ENCODE measurements around the gene PKP1. TPM values are rescaled to one million over a fixed set of nuclear protein-coding genes. Genes with fewer than 3 reads are reported as not detected.

PKP1 gene
- total RNA-seq, 1 donor from 2014 or later = not detected

DNA sequence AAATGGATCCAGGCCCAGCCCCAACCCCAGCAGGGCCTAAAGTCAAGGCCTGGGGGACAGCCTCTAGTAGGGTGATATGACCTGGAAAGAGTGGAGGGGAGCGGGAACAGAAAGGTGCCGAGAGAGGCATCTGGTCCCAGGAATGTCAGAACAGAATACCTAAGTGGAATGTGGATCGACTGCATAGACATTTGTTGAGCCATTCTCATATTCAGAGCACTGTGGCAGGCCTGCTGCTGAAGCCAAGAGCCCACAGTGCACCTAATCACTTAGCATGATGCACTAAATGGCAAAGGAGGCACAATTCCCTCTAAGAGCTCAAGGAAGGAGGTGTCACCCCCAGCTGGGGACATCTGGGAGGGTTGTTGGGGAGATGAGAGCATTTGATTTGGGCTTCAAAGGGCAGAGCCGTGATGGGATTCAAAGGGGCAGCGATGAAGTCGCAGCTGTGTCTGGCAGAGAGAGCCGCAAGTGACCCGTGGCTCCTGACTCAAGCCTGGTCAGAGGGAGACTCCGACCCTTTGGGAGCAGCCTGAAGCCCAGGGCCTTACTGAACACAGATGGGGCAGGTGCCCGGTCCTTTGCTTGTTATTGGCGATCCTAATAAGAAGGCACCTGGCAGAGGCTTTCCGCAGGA, 8.6 kb upstream of the PKP1 start:
- Mint-ChIP-seq H3K27me3 (ENCODE audit: unreplicated experiment) (peaks cover 10% of the 10 kb centered on the region), H3K36me3 (ENCODE audit: unreplicated experiment) (peaks cover 4% of the 10 kb centered on the region), H3K4me1 (ENCODE audit: low read depth, unreplicated experiment) (peaks cover 4% of the 10 kb centered on the region), H3K9me3 (ENCODE audit: unreplicated experiment) (peaks cover 8% of the 10 kb centered on the region), H3K27ac (ENCODE audit: unreplicated experiment) (no peak overlapping the region), H3K4me3 (ENCODE audit: unreplicated experiment) (no peak overlapping the region)
- TF ChIP-seq CTCF (IDR thresholded peaks at IDR 0.05; ENCODE audit: partially characterized antibody, unreplicated experiment) = no peak
- DNase-seq = no peak

GRCh38 chr1:201275253-201275666, 8.0 kb upstream of the PKP1 start:
- Mint-ChIP-seq H3K4me1 (ENCODE audit: low read depth, unreplicated experiment) (peaks cover 4% of the 10 kb centered on the region), H3K4me3 (ENCODE audit: unreplicated experiment) (no peak overlapping the region), H3K27me3 (ENCODE audit: unreplicated experiment) (peaks cover 10% of the 10 kb centered on the region), H3K36me3 (ENCODE audit: unreplicated experiment) (peaks cover 4% of the 10 kb centered on the region), H3K27ac (ENCODE audit: unreplicated experiment) (no peak overlapping the region), H3K9me3 (ENCODE audit: unreplicated experiment) (peaks cover 8% of the 10 kb centered on the region)
- TF ChIP-seq CTCF (IDR thresholded peaks at IDR 0.05; ENCODE audit: partially characterized antibody, unreplicated experiment) = no peak
- no peak for DNase-seq

- Mint-ChIP-seq H3K4me1 (ENCODE audit: low read depth, unreplicated experiment) (peaks cover 4% of the 10 kb centered on the region), H3K4me3 (ENCODE audit: unreplicated experiment) (no peak overlapping the region), H3K9me3 (ENCODE audit: unreplicated experiment) (peaks cover 8% of the 10 kb centered on the region), H3K27me3 (ENCODE audit: unreplicated experiment) (peaks cover 9% of the 10 kb centered on the region), H3K27ac (ENCODE audit: unreplicated experiment) (no peak overlapping the region), H3K36me3 (ENCODE audit: unreplicated experiment) (peaks cover 4% of the 10 kb centered on the region)
- no peak for DNase-seq
- TF ChIP-seq CTCF (IDR thresholded peaks at IDR 0.05; ENCODE audit: partially characterized antibody, unreplicated experiment) = no peak
Measured at GRCh38 chr1:201276891-201277290, 6.4 kb upstream of the PKP1 start.

DNA sequence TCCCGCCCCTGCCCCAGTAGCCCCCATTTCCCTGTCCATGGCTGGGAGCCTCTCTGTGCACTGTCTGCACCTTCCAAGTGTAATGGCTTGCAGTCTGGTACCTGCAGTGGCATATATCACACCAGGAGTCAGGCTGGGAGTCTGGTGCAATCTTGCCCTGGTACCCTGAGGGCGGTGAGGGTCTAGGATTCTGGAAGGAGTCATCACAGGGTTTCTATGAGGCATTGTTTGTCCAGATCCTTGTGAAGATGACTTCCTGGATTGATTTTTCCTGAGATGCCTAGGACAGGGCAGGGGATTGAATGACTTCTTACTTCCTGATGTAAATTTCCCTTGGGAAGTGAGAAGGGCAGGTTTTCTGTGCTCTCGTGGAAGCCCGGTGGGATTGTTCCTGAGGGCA, 5.9 kb upstream of the PKP1 start:
- TF ChIP-seq CTCF (IDR thresholded peaks at IDR 0.05; ENCODE audit: partially characterized antibody, unreplicated experiment) = no peak
- Mint-ChIP-seq H3K36me3 (ENCODE audit: unreplicated experiment) (peaks cover 4% of the 10 kb centered on the region), H3K27ac (ENCODE audit: unreplicated experiment) (no peak overlapping the region), H3K27me3 (ENCODE audit: unreplicated experiment) (peaks cover 7% of the 10 kb centered on the region), H3K4me3 (ENCODE audit: unreplicated experiment) (no peak overlapping the region), H3K9me3 (ENCODE audit: unreplicated experiment) (peaks cover 8% of the 10 kb centered on the region), H3K4me1 (ENCODE audit: low read depth, unreplicated experiment) (peaks cover 4% of the 10 kb centered on the region)
- no peak for DNase-seq

GRCh38 chr1:201279313-201279712, 4.0 kb upstream of the PKP1 start:
- peaks cover 10% of the 10 kb centered on the region for H3K27me3 Mint-ChIP-seq (ENCODE audit: unreplicated experiment)
- H3K27ac Mint-ChIP-seq (ENCODE audit: unreplicated experiment) = no peak overlapping the region
- H3K36me3 Mint-ChIP-seq (ENCODE audit: unreplicated experiment) = peaks cover 4% of the 10 kb centered on the region
- H3K9me3 Mint-ChIP-seq (ENCODE audit: unreplicated experiment) = peaks cover 8% of the 10 kb centered on the region
- DNase-seq = no peak
- peaks cover 4% of the 10 kb centered on the region for H3K4me1 Mint-ChIP-seq (ENCODE audit: low read depth, unreplicated experiment)
- no peak for TF ChIP-seq CTCF (IDR thresholded peaks at IDR 0.05; ENCODE audit: partially characterized antibody, unreplicated experiment)
- H3K4me3 Mint-ChIP-seq (ENCODE audit: unreplicated experiment) = no peak overlapping the region

Data from glutamatergic neuron (in vitro differentiated cells).